Activated naive CD4-positive, alpha-beta T cell treated with anti-CD3 and anti-CD28 coated beads, Interleukin-2, amount 10 ng/mL, durations not matched to agents 7 days and 5 days (primary cell): ENCODE data around the gene SPDYE17.
"Not testable (repeated sequence)": the region's sequence is repeated elsewhere in the genome, so short reads cannot be mapped to it uniquely, and the experiment has no call there.

Experiments used
- CTCF ChIA-PET: fragments of 350-600 bp; sonication (Branson Sonifier 250); formaldehyde crosslinking; loops from one replicate; lab custom pipeline; 2021; ENCODE audit warnings: antibody characterized with exemption; lab: Charles Lee
- DNase-seq: peaks from one replicate; pipeline ENCODE4 v3.0.0-alpha.2; 2020
- H3K27ac Mint-ChIP-seq: one replicate; pipeline ENCODE4 v1.8.0; 2021; ENCODE audit warnings: mild to moderate bottlenecking, moderate library complexity, mixed read lengths
- H3K27me3 Mint-ChIP-seq: one replicate; pipeline ENCODE4 v1.8.0; 2021; ENCODE audit warnings: mild to moderate bottlenecking, mixed read lengths
- H3K36me3 Mint-ChIP-seq: one replicate; pipeline ENCODE4 v1.8.0; 2021; ENCODE audit warnings: mixed read lengths
- H3K4me1 Mint-ChIP-seq: one replicate; pipeline ENCODE4 v1.8.0; 2021; ENCODE audit warnings: mixed read lengths
- H3K4me3 Mint-ChIP-seq: one replicate; pipeline ENCODE4 v1.8.0; 2021; ENCODE audit warnings: mild to moderate bottlenecking, moderate library complexity, mixed read lengths
- H3K9me3 Mint-ChIP-seq: one replicate; pipeline ENCODE4 v1.8.0; 2021; ENCODE audit warnings: mixed read lengths

SPDYE17 gene

GRCh38 chr7:77032261-77032660, at the start of gene SPDYE17:
SPDYE17 (minus strand) TSS chr7:77032361; CDS start chr7:77030570, 1,791 bp downstream.
- CTCF ChIA-PET, H3K36me3 Mint-ChIP-seq, H3K27ac Mint-ChIP-seq, DNase-seq, H3K4me3 Mint-ChIP-seq, H3K4me1 Mint-ChIP-seq, H3K27me3 Mint-ChIP-seq, H3K9me3 Mint-ChIP-seq: not testable (repeated sequence)

- DNase-seq, H3K4me3 Mint-ChIP-seq, H3K36me3 Mint-ChIP-seq, H3K4me1 Mint-ChIP-seq, CTCF ChIA-PET, H3K9me3 Mint-ChIP-seq, H3K27ac Mint-ChIP-seq, H3K27me3 Mint-ChIP-seq: not testable (repeated sequence)
These were observed 48.1 kb upstream of the SPDYE17 start for GRCh38 chr7:77080236-77080635.

GRCh38 chr7:77079624-77080023, 47.5 kb upstream of the SPDYE17 start:
- H3K9me3 Mint-ChIP-seq, H3K4me3 Mint-ChIP-seq, H3K27me3 Mint-ChIP-seq, H3K36me3 Mint-ChIP-seq, CTCF ChIA-PET, H3K27ac Mint-ChIP-seq, DNase-seq, H3K4me1 Mint-ChIP-seq: not testable (repeated sequence)

- DNase-seq, H3K4me1 Mint-ChIP-seq, CTCF ChIA-PET, H3K27me3 Mint-ChIP-seq, H3K9me3 Mint-ChIP-seq, H3K36me3 Mint-ChIP-seq, H3K4me3 Mint-ChIP-seq, H3K27ac Mint-ChIP-seq: not testable (repeated sequence)
These were observed 47.0 kb upstream of the SPDYE17 start for GRCh38 chr7:77079112-77079511.

GRCh38 chr7:77077060-77077459, 44.9 kb upstream of the SPDYE17 start:
- H3K36me3 Mint-ChIP-seq, H3K4me3 Mint-ChIP-seq, CTCF ChIA-PET, DNase-seq, H3K9me3 Mint-ChIP-seq, H3K27ac Mint-ChIP-seq, H3K27me3 Mint-ChIP-seq, H3K4me1 Mint-ChIP-seq: not testable (repeated sequence)

GRCh38 chr7:77074786-77075396, 42.7 kb upstream of the SPDYE17 start:
- H3K36me3 Mint-ChIP-seq = peaks cover 24% of the 10 kb centered on the region
- H3K27ac Mint-ChIP-seq, H3K27me3 Mint-ChIP-seq, H3K9me3 Mint-ChIP-seq, CTCF ChIA-PET, DNase-seq, H3K4me3 Mint-ChIP-seq: not testable (repeated sequence)
- peaks cover 15% of the 10 kb centered on the region for H3K4me1 Mint-ChIP-seq

DNA sequence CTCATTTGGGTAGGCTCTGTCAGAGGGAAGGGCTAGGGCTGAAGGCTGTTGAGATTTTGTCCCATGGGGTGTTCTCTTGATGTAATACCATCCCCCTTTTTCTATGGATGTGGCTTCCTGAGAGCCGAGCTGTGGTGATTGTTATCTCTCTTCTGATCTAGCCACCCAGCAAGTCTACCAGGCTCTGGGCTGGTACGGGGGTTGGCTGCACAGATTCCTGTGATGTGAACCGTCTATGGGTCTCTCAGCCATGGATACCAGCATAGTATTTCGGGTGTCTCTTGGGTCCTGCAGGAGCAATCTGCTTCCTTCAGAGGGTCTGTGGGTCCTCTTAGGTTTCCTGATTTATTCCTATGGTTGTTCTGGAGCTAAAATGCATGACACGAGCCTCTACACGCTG, 38.9 kb upstream of the SPDYE17 start:
- H3K36me3 Mint-ChIP-seq = peaks cover 30% of the 10 kb centered on the region
- H3K27ac Mint-ChIP-seq, H3K9me3 Mint-ChIP-seq, H3K27me3 Mint-ChIP-seq, H3K4me3 Mint-ChIP-seq, DNase-seq, CTCF ChIA-PET: not testable (repeated sequence)
- peaks cover 39% of the 10 kb centered on the region for H3K4me1 Mint-ChIP-seq

- CTCF ChIA-PET, H3K27me3 Mint-ChIP-seq, H3K9me3 Mint-ChIP-seq, DNase-seq, H3K27ac Mint-ChIP-seq, H3K4me3 Mint-ChIP-seq: not testable (repeated sequence)
- peaks cover 19% of the 10 kb centered on the region for H3K36me3 Mint-ChIP-seq
- peaks cover 31% of the 10 kb centered on the region for H3K4me1 Mint-ChIP-seq
These were observed 33.7 kb upstream of the SPDYE17 start for GRCh38 chr7:77065869-77066268.

DNA sequence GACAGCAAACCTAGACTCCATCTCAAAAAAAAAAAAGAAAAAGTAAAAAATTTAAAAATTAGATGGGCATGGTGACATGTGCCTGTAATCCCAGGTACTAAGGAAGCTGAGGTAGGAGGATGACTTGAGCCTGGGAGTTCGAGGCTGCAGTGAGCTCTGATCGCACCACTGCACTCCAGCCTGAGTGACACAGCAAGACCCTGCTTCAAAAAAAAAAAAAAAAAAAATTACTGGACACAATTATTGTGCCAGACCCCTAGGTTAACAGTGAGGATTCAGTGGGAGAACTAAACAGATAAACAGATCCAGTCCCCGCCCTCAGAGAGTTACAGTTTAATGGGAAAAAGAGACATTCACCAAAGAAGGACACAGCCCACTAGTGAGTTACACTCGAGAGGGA, 31.6 kb upstream of the SPDYE17 start:
- H3K4me3 Mint-ChIP-seq, CTCF ChIA-PET, DNase-seq, H3K9me3 Mint-ChIP-seq, H3K27ac Mint-ChIP-seq, H3K36me3 Mint-ChIP-seq, H3K27me3 Mint-ChIP-seq: not testable (repeated sequence)
- peaks cover 14% of the 10 kb centered on the region for H3K4me1 Mint-ChIP-seq

GRCh38 chr7:77062557-77062956, 30.4 kb upstream of the SPDYE17 start, which contains the start of gene SPDYE18:
SPDYE18 (minus strand) TSS chr7:77062558; CDS start chr7:77060512, 2,046 bp downstream.
- H3K27ac Mint-ChIP-seq, H3K4me3 Mint-ChIP-seq, CTCF ChIA-PET, H3K9me3 Mint-ChIP-seq, H3K27me3 Mint-ChIP-seq, H3K36me3 Mint-ChIP-seq, H3K4me1 Mint-ChIP-seq, DNase-seq: not testable (repeated sequence)

- H3K4me1 Mint-ChIP-seq, H3K27me3 Mint-ChIP-seq, H3K9me3 Mint-ChIP-seq, CTCF ChIA-PET, H3K4me3 Mint-ChIP-seq, H3K27ac Mint-ChIP-seq, H3K36me3 Mint-ChIP-seq, DNase-seq: not testable (repeated sequence)
These were observed 5.8 kb downstream of the SPDYE17 start for GRCh38 chr7:77026349-77026748.

GRCh38 chr7:77010074-77010680, 22.0 kb downstream of the SPDYE17 start:
- H3K4me3 Mint-ChIP-seq, H3K4me1 Mint-ChIP-seq, H3K27me3 Mint-ChIP-seq, H3K36me3 Mint-ChIP-seq, H3K9me3 Mint-ChIP-seq, H3K27ac Mint-ChIP-seq, DNase-seq, CTCF ChIA-PET: not testable (repeated sequence)

DNA sequence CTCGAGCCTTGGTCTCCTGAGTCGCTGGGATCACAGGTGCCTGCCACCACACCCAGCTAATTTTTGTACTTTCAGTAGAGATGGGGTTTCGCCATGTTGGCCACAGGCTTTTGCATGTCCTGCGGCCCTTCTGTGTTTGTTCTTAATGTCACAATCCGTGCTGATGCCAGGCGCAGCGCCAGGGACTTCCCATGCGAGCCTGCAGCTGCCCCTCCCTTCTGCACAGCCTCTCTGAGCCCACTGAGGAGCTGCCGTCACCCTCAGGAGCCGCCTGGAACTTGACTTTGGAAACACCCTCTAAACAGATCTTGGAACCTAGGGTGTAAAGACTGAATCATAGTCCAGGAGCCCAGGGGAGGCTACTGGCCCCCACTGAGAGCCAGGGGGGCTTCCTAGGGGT, 24.2 kb downstream of the SPDYE17 start:
- DNase-seq, H3K27ac Mint-ChIP-seq, H3K9me3 Mint-ChIP-seq, H3K4me3 Mint-ChIP-seq, H3K36me3 Mint-ChIP-seq, H3K27me3 Mint-ChIP-seq, CTCF ChIA-PET, H3K4me1 Mint-ChIP-seq: not testable (repeated sequence)

DNA sequence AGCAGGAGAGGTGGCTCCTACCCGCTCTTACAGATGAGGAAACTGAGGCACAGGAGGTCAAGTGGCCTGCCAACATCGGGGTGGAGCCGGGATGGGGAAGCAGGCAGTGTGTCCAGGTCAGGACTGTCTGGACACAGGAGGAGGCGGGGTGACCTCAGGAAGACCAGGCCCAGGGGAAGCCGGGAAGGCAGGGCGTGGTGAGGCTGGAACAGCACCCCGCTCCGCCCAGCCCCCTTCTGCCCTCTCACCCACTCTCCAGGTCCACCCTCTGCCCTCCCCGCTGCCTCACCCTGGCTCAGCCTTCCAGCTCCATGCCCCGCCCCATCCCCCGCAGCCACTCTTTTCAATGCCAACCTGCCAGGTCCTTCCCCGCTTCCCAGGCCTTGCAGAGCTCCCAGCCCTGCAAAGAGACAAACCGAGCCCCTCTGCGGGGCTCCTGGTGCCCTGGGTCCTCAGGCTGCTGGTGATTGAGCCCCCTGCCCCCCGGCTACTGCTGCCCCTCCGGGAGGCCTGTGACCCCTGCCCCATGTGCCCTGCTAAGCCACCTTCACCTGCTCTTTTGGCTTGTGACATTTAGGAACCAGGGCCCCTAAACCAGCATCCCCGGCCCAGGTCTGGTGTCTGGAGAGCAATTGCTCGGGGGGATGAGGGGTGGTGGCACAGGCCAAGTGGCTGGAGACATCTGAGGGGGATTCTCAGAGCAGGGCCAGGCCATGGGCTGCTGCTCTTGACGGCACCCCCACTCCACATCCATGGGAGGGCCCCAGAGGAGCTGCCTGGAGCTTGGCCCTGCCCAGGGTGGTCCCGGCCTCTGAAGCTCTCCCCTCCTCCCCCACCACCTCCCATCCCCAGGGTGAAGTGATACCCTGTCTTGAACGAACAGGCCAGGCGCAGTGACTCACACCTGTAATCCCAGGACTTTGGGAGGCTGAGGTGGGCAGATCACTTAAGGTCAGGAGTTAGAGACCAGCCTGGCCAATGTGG, 25.7 kb downstream of the SPDYE17 start:
- DNase-seq, H3K4me3 Mint-ChIP-seq, CTCF ChIA-PET, H3K9me3 Mint-ChIP-seq, H3K27ac Mint-ChIP-seq, H3K4me1 Mint-ChIP-seq, H3K36me3 Mint-ChIP-seq, H3K27me3 Mint-ChIP-seq: not testable (repeated sequence)
